ENCODE results near the gene ILK.

The ILK gene

GRCh38 chr11:6622261-6623171 is 18.9 kb downstream of the ILK start:
- no peak for ATAC-seq

DNA sequence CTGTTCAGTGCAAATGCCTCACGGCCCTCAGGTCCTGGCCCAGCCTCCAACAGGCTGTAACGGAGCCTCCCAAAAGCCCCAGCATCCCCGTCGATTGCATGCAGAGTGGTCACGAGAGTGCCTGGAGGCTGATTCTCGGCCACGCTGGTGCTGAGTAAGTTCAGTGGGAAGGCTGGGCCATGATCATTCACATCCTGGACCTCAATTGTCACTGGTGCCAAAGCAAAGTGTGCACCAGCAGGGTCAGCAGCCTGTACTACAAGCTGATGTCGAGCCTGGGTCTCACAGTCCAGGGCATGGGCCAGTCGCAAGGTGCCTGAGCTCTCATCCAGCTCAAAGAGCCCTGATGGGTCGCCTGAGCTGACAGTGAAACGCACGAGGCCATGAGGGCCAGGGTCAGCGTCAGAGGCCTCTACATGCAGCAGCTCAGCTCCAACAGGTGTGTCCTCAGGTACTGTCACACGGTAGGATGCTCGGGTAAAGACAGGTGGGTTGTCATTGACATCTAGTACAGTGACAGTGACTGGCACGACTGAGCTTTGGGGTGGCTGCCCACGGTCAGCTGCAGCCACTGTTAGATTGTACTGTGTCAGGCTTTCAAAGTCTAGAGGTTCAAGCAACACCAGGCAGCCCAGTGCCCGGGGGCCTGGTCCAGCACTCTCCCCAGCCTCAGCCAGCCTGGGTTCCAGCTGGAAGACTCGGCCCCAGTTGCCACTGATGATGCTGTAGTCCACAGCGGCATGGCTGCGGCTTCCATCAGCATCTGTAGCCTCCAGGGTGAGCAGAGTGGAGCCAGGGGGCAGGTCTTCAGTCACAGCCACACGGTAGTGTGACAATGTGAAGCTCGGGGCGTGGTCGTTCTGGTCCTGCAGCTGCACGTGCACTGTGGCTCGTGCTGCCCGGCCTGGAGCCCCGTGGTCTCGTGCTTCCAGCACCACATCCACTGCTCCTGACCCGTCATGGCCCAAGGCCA is 20.1 kb downstream of the ILK start:
- no peak for ATAC-seq

DNA sequence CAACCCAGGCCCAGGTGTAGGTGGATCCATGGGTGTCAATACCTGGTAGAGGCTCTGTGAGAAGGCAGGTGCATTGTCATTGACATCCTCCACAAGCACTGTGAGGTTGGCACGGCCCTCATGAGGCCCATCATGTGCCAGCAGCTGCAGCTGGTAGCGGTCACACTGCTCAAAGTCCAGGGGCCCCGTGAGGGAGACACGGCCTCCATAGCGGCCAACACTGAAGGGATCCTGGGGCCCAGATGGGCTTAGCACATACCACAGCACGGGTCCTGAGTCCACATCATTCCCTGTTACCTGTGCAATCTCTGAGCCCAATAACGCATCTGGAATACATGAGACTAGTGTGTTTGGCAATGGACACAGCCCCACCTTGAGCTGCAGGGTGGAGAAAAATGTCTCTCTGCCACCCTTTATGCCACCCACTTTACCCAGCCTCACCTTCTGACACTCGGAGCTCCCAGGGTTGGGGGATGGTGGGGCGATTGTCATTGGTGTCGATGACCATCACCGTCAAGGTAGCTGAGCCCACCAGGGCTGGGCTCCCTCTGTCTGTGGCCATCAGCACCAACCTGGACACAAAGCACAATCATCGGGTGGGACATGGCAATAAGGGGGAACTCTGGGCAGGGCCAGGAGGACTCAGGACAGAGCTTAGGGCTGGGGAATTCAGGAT is 21.7 kb downstream of the ILK start:
- ATAC-seq = no peak

DNA sequence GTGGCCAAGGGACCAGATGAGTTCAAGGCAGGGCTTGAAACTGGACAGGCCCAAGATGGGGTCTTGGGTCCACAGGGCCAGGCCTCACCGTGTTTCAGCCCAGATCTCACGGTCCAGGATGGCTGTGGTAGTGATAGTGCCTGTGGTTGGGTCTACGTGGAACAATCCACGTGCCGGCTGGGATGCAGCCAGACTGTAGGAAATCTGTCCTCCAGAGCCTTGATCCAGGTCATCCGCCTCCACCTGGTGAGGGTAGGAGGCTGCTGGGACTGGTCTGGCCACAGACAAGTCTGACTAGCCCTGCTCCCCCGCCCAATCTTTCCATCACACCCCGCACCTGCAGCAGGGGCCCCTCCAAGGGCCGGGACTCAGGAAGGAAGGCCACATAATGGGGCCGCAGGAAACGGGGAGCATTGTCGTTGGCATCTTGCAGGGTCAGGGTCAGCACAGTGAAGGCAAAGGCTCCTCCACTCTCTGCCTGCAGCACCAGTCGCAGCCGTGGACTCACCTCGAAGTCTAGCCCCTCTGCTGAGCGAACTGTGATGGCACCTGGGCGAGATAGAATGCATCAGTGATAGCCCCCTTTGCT is 22.4 kb downstream of the ILK start:
- no peak for ATAC-seq

DNA sequence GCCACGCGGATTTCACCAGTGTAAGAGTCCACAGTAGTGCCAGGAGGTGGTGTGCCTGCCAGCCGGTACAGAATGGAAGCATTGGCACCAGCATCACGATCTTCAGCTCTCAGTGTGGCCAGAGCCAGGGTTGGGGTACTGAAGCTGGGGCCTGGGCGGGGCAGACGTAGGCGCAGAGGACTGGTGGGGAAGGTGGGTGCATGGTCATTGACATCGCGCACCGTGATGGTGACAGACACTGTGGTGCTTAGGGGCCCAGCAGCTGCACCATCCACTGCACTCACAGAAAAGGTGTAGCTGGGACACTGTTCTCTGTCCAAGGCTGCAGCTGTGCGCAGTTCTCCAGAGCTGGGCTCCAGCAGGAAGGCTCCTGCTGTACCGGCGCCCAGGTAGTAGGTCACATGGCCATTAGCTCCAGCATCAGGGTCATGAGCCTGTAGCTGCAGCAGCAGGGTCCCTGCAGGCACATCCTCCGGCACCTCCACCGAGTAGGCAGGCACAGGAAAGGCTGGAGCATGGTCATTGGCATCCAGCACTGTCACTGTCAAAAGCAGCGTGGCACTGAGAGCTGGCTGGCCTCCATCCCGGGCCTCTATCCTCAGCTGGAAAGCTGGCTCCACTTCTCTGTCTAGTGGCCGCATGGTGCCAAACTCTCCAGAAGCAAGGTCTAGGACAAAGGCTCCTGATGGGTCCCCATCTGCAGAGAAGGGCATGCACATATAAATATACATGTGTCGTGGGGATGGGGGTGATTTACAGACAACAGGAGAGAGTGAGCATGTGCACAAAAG is 23.6 kb downstream of the ILK start:
- peak in 1 of 2 donors; percentile 5 for ATAC-seq

GRCh38 chr11:6627762-6628241 is 24.2 kb downstream of the ILK start:
- ATAC-seq = peak; percentile 69 to 84

- no peak for ATAC-seq
These were observed 25.0 kb downstream of the ILK start for GRCh38 chr11:6628526-6628925.

DNA sequence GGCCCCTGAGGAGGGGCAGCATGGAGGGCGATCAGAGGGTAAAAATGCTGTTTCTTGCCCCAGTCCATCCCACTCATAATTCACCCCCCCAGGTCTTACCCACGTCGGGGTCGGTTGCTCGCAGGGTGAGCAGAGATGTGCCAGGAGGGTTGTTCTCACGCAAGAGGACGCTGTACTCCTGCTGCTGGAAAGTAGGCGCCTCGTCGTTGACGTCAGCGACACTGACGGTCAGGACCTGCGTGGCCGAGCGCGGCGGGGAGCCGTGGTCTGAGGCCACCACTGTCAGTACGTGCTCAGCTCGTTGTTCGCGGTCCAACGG is 26.0 kb downstream of the ILK start:
- no peak for ATAC-seq

GRCh38 chr11:6629892-6630631 is 26.5 kb downstream of the ILK start:
- ATAC-seq = no peak

DNA sequence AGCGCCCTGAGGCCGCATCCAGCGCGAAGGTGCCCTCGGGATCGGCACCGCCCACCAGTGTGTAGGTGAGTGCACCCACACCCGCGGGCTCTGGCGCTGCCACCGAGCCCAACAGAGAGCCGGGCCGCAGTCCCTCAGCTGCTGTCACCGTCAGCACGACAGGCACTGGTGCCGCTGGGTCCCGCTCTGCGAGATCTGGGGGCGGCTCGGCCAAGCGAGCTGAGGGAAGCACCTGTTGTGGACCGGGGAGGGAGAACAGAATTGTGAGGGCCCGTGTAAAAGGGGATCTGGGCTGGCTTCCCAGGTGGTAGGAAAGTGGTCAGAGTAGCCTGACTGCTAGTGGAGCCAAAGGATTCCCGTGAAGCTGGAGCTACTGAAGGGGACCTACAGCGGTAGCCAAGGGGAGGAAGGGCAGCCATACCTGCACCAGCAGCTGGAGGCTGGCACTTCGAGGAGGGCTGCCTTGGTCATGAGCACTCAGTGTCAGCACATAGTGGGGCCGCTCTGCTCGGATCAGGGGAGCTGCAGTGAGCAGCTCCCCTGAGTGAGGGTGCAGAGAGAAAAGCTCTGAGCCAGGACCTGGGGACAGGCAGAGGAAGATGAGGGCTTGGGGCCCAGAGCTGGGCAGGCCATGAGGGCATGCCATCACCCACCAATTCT is 27.2 kb downstream of the ILK start:
- ATAC-seq = no peak

GRCh38 chr11:6631361-6631890 is 27.9 kb downstream of the ILK start:
- no peak for ATAC-seq

- ATAC-seq = no peak
These were observed 28.8 kb downstream of the ILK start for GRCh38 chr11:6632116-6633073.

GRCh38 chr11:6633422-6634408 is 30.1 kb downstream of the ILK start:
- ATAC-seq = no peak

DNA sequence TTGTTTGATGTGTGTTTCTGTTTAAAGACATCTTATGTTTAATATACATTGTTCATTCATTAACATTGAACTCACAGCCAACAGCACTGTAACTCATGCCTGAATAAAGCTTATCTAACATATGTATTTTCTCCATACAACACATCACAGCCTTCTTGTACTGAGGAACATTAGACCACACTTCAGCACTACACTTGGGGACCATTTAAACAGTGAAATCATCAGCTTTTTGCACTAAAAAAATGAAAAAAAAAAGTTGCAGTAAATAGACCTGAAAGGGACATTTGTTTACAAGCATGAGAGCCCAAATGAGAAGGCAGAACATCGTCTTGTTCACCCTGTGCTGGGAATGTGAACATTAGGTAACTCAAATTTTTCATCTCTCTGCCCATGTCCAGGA is 31.0 kb downstream of the ILK start:
- ATAC-seq = no peak

DNA sequence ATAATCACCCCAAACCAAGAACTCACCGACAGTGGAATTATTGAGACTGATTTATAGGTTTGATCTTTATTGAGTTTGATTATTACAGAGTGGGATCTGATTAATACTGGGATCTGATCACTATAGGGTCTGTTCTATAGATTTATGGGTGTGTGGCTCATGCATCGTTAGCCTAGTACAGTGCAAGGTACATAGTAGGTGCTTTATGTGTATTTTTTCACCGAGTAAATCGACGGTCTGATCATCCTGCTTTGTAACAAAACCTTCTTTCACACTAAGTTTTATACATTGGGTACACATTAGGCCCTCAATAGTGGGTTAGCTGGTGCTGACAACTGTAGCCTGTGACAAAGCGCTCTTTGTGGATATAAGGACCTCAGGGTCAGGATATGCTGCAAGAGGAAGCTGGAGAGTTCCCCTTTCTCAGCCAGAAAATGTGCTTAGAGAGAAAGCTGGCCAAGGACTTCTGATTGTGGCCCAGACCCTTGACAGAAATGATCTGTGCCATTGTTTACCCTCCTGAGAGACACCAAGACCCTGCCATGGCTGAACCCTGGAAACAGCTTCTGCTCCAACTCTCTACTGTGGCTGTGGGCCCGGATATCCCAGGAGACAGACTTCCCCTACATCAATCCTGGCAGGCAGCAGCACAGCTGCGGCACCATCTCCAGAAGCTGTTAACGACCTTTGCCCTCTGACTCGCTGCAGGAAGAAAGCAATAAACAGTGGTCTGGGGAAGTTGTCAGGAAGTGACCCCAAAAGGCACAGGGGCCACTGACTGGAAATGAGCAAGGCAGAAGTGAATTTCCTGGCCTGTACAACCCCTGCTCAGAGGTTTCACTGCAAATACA is 31.7 kb downstream of the ILK start:
- no peak for ATAC-seq

DNA sequence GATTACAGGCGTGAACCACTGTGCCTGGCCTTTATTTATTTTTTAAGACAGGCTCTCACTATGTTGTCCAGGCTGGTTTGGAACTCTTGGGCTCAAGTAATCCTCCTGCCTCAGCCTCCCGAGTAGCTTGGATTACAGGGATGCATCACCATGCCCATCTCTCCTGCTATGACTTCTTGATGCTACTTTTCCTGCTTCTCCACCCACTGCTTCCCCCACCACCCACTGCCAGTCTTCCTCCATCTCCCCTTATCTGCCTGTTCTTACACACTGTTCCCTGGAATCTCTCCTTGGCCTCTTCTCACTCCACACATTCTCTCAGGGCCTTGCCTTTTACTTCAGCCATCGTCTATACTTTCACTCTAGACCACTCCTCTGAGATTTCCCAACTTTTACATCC is 32.9 kb downstream of the ILK start:
- no peak for ATAC-seq

DNA sequence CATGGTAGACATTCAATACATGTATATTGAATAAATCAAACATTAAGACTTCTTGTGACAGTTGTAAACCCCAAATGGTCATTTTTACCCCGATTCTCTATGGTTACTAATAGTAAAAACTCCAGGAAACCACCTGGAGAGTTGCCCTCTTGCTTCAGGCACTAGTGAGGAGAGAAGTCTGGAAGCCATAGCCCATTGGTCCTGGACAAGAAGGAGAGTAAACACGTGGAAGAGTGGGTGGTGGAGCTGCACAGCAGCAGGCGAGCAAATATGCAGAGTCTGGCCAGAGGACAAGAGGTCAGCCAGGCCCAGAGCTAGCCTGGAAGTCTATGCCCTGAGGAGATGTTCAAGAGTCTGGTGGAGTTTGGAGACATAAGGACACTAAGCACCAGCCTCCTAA is 34.3 kb downstream of the ILK start:
- ATAC-seq = no peak
